MM.1S (cell line): ENCODE results near the gene RGS11.

Experiments used
- DNase-seq: peaks from one replicate; pipeline ENCODE4 v3.0.0-alpha.2; 2015
- H2AFZ ChIP-seq: fragments of 300-600 bp; sonication (generic); 2 replicates; pipeline ENCODE4 v1.6.0; 2016; ENCODE audit warnings: antibody characterized with exemption, low read length
- H3F3A ChIP-seq: fragments of 300-600 bp; sonication (generic); 2 replicates; pipeline ENCODE4 v1.6.1; 2016; ENCODE audit warnings: mild to moderate bottlenecking, antibody characterized with exemption, low read length, moderate library complexity, mixed read lengths; ENCODE audit not compliant: insufficient read depth
- H3K27ac ChIP-seq: fragments of 300-600 bp; sonication (generic); 2 replicates; pipeline ENCODE4 v1.5.1; 2016; ENCODE audit warnings: mild to moderate bottlenecking, low read length
- H3K27me3 ChIP-seq: fragments of 300-600 bp; sonication (generic); replicated peaks from 2 replicates; pipeline ENCODE4 v1.6.0; 2016; ENCODE audit warnings: low read length; ENCODE audit not compliant: insufficient read depth
- H3K36me3 ChIP-seq: fragments of 300-600 bp; sonication (generic); replicated peaks from 2 replicates; pipeline ENCODE4 v1.6.1; 2016; ENCODE audit warnings: mild to moderate bottlenecking, low read length, mixed read lengths; ENCODE audit not compliant: insufficient read depth
- H3K4me1 ChIP-seq: fragments of 300-600 bp; sonication (generic); 2 replicates; pipeline ENCODE4 v1.6.1; 2016; ENCODE audit warnings: low read length, mixed read lengths
- H3K4me2 ChIP-seq: fragments of 300-600 bp; sonication (generic); 2 replicates; pipeline ENCODE4 v1.6.0; 2016; ENCODE audit warnings: low read depth, low read length
- H3K4me3 ChIP-seq: fragments of 300-600 bp; sonication (generic); 2 replicates; pipeline ENCODE4 v1.5.1; 2016; ENCODE audit warnings: low read length, mixed read lengths
- H3K79me2 ChIP-seq: fragments of 300-600 bp; sonication (generic); 2 replicates; pipeline ENCODE4 v1.6.1; 2016; ENCODE audit warnings: mixed run types, low read length, mixed read lengths
- H3K9ac ChIP-seq: fragments of 300-600 bp; sonication (generic); 2 replicates; pipeline ENCODE4 v1.6.1; 2016; ENCODE audit warnings: low read length, mixed read lengths
- H3K9me2 ChIP-seq: fragments of 300-600 bp; sonication (generic); replicated peaks from 2 replicates; pipeline ENCODE4 v1.6.1; 2016; ENCODE audit warnings: mild to moderate bottlenecking, low read length, mixed read lengths; ENCODE audit not compliant: insufficient read depth
- H3K9me3 ChIP-seq: fragments of 300-600 bp; sonication (generic); replicated peaks from 2 replicates; pipeline ENCODE4 v1.6.1; 2016; ENCODE audit warnings: mild to moderate bottlenecking, low read length, mixed read lengths; ENCODE audit not compliant: insufficient read depth
- H4K20me1 ChIP-seq: fragments of 300-600 bp; sonication (generic); 2 replicates; pipeline ENCODE4 v1.6.1; 2016; ENCODE audit warnings: mild to moderate bottlenecking, low read length, moderate library complexity, mixed read lengths; ENCODE audit not compliant: insufficient read depth
- EZH2 ChIP-seq: fragments of 300-600 bp; sonication (generic); optimal IDR thresholded peaks from 2 replicates; pipeline ENCODE3; 2017; ENCODE audit warnings: low read depth, mild to moderate bottlenecking, antibody characterized with exemption, low read length, mixed read lengths
- EZH2phosphoT487 ChIP-seq: fragments of 300-600 bp; sonication (generic); IDR thresholded peaks from 2 replicates; pipeline ENCODE4 v1.6.1; 2018; ENCODE audit warnings: antibody characterized with exemption, low read length
- TF ChIP-seq, protein P1 (sequence below): fragments of 300-600 bp; sonication (generic); IDR thresholded peaks from 2 replicates; pipeline ENCODE4 v1.5.1; 2016; ENCODE audit warnings: antibody characterized with exemption, low read length, mixed read lengths

RGS11 gene

DNA sequence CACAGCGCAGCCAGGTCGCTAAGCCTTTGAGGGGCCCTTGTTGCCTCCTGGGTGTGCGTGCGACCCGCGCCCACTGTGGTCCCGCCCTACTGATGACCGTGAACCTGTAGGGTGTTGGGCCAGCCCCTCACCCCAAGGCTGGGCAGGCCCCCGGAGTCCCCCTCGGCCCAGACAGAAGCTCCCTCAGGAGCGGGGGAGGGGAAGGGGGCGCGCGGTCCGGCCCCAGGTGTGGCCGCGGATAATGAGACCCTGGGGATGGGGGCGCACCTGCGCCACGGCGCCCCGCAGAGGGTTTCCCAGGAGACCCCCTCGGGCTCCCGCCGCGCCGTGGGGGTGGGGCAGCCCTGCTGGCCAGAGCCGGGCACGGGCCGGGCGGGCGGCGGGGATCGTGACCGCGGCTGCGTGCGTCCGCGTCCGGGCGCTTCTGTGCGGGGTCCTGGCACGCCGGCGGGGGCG lies 4.3 kb upstream of the RGS11 start:
- no peak overlapping the region for H2AFZ ChIP-seq
- no peaks in the 10 kb centered on the region for H3K4me1 ChIP-seq
- H3K79me2 ChIP-seq, result no peaks in the 10 kb centered on the region
- TF ChIP-seq EZH2phosphoT487 (no peak), EZH2 (no peak)
- TF ChIP-seq, protein P1, sequence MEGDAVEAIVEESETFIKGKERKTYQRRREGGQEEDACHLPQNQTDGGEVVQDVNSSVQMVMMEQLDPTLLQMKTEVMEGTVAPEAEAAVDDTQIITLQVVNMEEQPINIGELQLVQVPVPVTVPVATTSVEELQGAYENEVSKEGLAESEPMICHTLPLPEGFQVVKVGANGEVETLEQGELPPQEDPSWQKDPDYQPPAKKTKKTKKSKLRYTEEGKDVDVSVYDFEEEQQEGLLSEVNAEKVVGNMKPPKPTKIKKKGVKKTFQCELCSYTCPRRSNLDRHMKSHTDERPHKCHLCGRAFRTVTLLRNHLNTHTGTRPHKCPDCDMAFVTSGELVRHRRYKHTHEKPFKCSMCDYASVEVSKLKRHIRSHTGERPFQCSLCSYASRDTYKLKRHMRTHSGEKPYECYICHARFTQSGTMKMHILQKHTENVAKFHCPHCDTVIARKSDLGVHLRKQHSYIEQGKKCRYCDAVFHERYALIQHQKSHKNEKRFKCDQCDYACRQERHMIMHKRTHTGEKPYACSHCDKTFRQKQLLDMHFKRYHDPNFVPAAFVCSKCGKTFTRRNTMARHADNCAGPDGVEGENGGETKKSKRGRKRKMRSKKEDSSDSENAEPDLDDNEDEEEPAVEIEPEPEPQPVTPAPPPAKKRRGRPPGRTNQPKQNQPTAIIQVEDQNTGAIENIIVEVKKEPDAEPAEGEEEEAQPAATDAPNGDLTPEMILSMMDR, result no peak
- H3K4me3 ChIP-seq, result no peak overlapping the region
- H4K20me1 ChIP-seq, result no peaks in the 10 kb centered on the region
- H3K9me2 ChIP-seq, result no peaks in the 10 kb centered on the region
- H3K9ac ChIP-seq, result no peak overlapping the region
- H3F3A ChIP-seq, result no peaks in the 10 kb centered on the region
- H3K4me2 ChIP-seq, result no peak overlapping the region
- H3K27ac ChIP-seq, result no peak overlapping the region
- DNase-seq, result no peak
- H3K9me3 ChIP-seq, result no peaks in the 10 kb centered on the region
- no peaks in the 10 kb centered on the region for H3K36me3 ChIP-seq
- H3K27me3 ChIP-seq, result peaks cover 26% of the 10 kb centered on the region

DNA sequence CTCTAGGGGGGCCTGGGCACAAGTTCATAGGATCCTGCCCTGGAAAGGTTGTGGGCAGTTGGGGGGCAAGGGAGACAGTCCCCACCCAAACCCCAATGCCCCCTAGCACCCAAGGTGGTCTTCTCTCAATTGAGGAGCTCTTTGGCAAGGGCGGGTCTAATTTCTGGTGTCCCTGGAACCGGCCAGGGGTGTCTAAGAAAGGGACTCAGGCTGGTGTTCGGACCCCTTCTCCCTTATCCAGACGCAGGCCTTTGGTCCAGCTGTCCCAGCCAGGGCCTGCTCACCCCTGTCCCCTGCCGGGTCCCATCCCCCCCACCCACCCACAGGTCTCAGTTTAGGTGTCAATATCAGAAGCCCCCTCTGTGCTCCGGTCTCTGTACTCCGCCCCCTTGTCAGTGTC lies 3.8 kb upstream of the RGS11 start:
- H3K4me1 ChIP-seq, result no peaks in the 10 kb centered on the region
- no peak overlapping the region for H2AFZ ChIP-seq
- TF ChIP-seq, protein P1, result no peak
- TF ChIP-seq EZH2phosphoT487, result no peak
- TF ChIP-seq EZH2, result no peak
- H3K27me3 ChIP-seq, result peaks cover 30% of the 10 kb centered on the region
- no peaks in the 10 kb centered on the region for H4K20me1 ChIP-seq
- H3K4me3 ChIP-seq, result no peak overlapping the region
- no peak for DNase-seq
- H3K9ac ChIP-seq, result no peak overlapping the region
- no peak overlapping the region for H3K4me2 ChIP-seq
- no peak overlapping the region for H3K27ac ChIP-seq
- no peaks in the 10 kb centered on the region for H3K36me3 ChIP-seq
- no peaks in the 10 kb centered on the region for H3K79me2 ChIP-seq
- H3K9me3 ChIP-seq, result no peaks in the 10 kb centered on the region
- no peaks in the 10 kb centered on the region for H3K9me2 ChIP-seq
- H3F3A ChIP-seq, result no peaks in the 10 kb centered on the region

DNA sequence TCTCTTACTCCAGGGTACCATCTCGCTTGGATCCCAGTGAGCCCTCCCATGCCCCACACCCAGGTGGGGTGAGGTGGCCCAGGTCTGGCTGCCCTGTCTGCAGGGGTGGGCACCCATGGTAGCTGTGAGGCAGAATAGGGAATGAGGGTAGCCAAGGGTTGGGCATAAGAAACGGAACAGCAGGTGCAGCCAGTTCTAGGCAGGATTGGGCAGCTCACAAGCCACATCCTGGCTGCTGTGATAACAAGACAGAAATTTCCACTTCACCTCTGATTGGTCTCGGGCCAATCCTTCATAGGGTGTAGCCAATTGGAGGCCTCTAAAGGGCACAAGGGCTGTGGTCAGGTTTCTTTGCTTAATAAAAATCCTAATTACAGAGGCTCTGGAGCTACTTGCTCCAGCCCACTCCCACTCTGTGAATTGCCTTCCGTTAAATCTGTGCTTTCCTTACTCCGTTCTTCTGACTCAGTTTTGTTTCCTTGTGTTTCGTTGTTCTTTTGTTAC lies 3.2 kb upstream of the RGS11 start:
- Histone ChIP-seq H3K9me3 (no peaks in the 10 kb centered on the region), H3K4me1 (no peaks in the 10 kb centered on the region), H3K4me3 (no peak overlapping the region), H3K9me2 (no peaks in the 10 kb centered on the region), H3F3A (no peaks in the 10 kb centered on the region), H3K9ac (no peak overlapping the region), H2AFZ (no peak overlapping the region), H3K27ac (no peak overlapping the region), H3K4me2 (no peak overlapping the region), H3K27me3 (peaks cover 36% of the 10 kb centered on the region), H4K20me1 (no peaks in the 10 kb centered on the region), H3K79me2 (no peaks in the 10 kb centered on the region), H3K36me3 (no peaks in the 10 kb centered on the region)
- TF ChIP-seq EZH2, result no peak
- TF ChIP-seq, protein P1, result no peak
- no peak for TF ChIP-seq EZH2phosphoT487
- DNase-seq, result no peak
